ENCODE data around the gene ISG15.
"Not testable (repeated sequence)": the region's sequence is repeated elsewhere in the genome, so short reads cannot be mapped to it uniquely, and the experiment has no call there.

The ISG15 gene

DNA sequence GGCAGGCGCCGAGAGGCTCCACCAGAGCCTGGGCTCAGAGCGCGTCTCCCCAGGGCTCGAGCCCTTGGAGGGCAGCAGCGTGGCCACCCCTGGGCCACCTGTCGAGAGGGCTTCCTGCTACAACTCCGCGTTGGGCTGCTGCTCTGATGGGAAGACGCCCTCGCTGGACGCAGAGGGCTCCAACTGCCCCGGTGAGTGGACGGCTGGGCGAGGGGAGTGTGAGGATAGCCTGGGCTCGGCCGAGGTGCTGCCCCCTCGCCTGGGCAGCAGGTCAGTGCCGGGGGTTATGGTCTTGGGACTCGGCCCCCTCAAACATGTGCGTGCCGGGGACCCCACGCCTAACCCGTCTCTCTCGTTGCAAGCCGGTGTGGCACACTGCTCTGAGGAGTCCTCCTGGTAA lies 33.5 kb downstream of the ISG15 start:
- no peak for DNase-seq (ENCODE audit: low spot score)

DNA sequence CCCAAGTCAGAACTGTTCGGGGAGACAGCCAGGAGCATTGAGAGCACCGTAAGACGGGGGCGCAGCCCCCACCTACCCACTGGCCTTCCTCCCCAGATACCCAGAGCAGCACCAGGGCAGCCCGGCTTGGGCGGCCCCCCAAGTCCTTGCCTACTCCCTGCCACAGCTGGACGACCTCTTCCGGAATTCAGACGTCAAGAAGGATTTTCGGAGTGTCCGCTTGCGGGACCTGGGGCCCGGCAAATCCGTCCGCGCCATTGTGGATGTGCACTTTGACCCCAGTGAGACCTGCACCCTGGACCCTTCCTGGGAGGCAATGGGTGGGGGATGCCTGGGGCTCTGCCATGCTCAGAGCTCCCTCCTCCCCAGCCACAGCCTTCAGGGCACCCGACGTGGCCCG lies 34.1 kb downstream of the ISG15 start:
- no peak for DNase-seq (ENCODE audit: low spot score)

- DNase-seq (ENCODE audit: low spot score), result no peak
These were observed 34.7 kb downstream of the ISG15 start for GRCh38 chr1:1047963-1048362.

- no peak for DNase-seq (ENCODE audit: low spot score)
These were observed 35.5 kb downstream of the ISG15 start for GRCh38 chr1:1048765-1049164.

DNA sequence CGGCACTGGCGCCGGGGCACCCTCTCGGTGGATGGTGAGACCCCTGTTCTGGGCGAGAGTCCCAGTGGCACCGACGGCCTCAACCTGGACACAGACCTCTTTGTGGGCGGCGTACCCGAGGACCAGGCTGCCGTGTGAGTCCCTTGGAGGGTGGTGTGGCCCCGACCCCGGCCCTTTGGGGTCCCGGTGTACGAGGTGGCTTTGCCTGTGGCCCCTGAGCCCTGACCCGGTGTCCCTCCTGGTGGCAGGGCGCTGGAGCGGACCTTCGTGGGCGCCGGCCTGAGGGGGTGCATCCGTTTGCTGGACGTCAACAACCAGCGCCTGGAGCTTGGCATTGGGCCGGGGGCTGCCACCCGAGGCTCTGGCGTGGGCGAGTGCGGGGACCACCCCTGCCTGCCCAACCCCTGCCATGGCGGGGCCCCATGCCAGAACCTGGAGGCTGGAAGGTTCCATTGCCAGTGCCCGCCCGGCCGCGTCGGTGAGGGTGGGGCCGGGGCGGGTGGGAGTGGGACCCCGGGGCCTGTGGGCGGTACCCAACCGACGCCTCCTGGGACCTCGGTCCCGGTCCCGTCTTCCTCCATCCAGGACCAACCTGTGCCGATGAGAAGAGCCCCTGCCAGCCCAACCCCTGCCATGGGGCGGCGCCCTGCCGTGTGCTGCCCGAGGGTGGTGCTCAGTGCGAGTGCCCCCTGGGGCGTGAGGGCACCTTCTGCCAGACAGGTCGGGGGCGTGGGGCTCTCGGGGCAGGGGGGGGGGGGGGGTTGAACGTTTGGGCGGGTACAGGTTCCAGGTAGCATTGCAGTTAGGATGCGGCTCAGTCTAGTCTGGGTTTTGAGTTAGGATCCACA lies 36.2 kb downstream of the ISG15 start:
- no peak for DNase-seq (ENCODE audit: low spot score)

DNA sequence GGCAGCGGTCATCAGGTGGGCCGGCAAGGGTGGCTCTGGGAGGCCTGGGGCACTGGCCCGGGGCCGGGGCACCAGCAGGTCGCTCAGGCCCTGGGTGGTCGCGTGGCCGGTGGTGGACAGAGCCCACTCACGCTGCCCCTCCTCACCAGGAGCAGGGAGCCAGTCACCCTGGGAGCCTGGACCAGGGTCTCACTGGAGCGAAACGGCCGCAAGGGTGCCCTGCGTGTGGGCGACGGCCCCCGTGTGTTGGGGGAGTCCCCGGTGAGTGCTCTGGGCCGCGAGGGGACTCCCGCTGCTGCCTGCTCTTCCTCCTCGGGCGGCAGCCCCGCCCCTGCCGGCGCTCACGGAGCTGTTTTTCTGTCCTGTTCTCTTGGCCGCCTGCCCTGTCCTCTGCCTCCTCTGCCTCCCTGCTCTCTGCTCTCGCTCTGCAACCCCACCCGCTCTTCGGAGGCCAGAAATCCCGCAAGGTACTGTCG lies 37.3 kb downstream of the ISG15 start:
- DNase-seq (ENCODE audit: low spot score), result no peak

GRCh38 chr1:1051127-1051810 lies 38.0 kb downstream of the ISG15 start:
- no peak for DNase-seq (ENCODE audit: low spot score)

DNA sequence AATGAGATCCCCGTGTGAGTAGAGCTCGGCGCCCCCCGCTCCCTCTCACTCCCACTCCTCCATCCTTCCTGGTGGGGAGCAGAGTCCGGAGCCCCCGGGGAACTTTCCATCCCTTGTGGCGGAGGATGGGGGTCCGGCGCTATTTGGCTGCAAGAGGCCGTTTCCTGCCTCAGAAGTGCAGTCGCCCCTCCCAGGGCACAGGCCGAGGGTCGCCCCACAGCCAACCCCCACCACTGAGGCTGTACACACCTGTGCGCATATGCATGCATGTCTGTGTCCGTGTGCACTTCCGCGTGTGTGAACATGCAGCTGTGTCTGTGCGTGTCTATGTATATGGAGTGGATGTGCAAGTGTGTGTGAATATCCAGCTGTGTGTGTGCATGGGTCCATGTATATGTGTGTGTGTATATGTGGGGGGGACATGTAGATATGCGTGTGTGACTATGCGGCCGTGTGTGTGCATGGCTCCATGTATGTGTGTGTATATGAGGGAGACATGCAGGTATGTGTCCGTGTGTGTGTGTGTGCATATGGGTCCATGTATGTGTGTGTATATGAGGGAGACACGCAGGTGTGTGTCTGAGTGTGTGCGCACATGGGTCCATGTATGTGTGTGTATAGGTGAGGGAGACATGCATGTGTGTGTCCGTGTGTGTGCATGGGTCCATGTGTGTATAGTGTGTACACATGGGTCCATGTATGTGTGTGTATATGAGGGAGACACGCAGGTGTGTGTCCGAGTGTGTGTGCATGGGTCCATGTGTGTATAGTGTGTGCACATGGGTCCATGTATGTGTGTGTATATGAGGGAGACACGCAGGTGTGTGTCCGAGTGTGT lies 38.9 kb downstream of the ISG15 start:
- DNase-seq (ENCODE audit: low spot score), result no peak

DNA sequence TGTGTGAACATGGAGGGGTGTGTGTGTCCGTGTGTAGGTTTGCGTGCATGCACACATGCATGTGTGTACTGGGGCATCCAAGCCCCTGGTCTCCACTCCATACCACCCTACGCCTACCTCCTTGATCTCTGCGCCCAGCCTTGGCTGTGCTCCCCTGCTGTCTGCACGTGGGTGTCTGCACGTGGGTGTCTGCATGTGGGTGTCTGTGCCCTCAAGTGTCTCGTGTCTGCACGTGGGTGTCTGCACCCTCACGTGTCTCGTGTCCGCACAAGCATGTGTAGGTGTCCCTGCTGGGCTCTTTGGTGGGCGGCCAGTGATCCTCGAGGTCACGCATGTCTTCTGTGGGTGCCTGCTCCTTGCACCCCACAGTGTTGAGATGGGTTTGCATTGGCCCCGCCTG lies 39.7 kb downstream of the ISG15 start:
- no peak for DNase-seq (ENCODE audit: low spot score)

GRCh38 chr1:1053682-1054081 lies 40.4 kb downstream of the ISG15 start:
- DNase-seq (ENCODE audit: low spot score), result no peak

DNA sequence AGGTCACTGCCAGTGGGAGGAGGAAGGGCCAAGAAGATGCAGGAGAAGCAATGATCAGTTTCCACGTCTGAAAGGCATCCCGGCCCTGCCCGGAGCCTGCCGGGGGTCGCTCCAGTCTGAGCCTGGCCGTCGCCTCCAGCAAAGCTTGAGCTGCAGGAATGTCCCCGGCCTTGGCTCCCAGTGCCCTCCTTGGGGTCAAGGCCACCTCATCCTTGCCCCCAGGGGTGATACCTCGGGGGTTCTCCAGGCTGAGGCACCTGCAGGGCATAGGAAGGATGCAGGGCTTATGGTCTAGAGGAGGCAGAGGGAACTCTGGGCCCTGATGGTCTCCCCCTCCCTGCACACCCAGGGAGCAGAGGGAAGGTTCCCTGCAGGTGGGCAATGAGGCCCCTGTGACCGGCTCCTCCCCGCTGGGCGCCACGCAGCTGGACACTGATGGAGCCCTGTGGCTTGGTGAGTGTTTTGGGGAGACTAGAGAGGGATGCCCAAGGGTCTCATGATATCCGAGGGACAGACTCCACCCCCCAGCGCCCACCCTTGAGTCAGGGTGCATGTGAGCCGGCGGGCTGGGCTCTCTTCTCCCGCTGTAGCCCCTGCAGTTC lies 40.9 kb downstream of the ISG15 start:
- no peak for DNase-seq (ENCODE audit: low spot score)

DNA sequence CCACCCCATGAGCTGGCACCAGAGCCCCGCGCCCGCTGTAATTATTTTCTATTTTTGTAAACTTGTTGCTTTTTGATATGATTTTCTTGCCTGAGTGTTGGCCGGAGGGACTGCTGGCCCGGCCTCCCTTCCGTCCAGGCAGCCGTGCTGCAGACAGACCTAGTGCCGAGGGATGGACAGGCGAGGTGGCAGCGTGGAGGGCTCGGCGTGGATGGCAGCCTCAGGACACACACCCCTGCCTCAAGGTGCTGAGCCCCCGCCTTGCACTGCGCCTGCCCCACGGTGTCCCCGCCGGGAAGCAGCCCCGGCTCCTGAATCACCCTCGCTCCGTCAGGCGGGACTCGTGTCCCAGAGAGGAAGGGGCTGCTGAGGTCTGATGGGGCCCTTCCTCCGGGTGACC lies 41.7 kb downstream of the ISG15 start:
- no peak for DNase-seq (ENCODE audit: low spot score)

DNA sequence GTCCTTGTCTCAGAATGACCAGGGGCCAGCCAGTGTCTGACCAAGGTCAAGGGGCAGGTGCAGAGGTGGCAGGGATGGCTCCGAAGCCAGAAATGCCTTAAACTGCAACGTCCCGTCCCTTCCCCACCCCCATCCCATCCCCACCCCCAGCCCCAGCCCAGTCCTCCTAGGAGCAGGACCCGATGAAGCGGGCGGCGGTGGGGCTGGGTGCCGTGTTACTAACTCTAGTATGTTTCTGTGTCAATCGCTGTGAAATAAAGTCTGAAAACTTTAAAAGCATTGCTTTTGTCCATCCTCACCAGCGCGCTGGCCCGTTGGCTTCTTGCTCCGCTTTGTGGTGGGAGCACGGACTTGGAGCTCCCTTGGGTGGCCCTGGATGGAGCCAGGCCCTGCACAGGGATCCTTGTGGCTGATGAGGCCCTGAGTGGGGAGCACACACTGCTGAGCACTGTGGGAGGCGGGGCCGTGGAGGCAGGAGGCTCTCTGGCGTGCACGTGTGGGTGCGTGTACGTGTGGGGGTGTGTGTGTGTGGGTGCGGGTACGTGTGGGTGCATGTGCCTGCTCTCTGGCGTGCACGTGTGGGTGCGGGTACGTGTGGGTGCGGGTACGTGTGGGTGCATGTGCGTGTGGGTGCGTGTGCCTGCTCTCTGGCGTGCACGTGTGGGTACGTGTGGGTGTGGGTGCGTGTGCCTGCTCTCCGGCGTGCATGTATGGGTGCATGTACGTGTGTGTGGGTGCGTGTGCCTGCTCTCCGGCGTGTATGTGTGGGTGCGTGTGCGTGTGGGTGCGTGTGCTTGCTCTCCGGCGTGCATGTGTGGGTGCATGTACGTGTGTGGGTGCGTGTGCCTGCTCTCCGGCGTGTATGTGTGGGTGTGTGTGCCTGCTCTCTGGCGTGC lies 42.8 kb downstream of the ISG15 start:
- no peak for DNase-seq (ENCODE audit: low spot score)

DNA sequence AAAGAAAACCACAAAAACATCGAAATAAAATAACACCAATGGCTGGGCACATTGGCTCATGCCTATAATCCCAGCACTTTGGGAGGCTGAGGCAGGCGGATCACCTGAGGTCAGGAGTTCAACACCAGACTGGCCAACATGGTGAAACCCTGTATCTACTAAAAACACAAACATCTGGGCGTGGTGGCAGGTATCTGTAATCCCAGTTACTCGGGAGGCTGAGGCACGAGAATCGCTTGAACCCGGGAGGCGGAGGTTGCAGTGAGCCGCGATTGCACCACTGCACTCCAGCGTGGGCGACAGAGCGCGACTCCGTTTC lies 44.4 kb downstream of the ISG15 start:
- DNase-seq (ENCODE audit: low spot score), result not testable (repeated sequence)

DNA sequence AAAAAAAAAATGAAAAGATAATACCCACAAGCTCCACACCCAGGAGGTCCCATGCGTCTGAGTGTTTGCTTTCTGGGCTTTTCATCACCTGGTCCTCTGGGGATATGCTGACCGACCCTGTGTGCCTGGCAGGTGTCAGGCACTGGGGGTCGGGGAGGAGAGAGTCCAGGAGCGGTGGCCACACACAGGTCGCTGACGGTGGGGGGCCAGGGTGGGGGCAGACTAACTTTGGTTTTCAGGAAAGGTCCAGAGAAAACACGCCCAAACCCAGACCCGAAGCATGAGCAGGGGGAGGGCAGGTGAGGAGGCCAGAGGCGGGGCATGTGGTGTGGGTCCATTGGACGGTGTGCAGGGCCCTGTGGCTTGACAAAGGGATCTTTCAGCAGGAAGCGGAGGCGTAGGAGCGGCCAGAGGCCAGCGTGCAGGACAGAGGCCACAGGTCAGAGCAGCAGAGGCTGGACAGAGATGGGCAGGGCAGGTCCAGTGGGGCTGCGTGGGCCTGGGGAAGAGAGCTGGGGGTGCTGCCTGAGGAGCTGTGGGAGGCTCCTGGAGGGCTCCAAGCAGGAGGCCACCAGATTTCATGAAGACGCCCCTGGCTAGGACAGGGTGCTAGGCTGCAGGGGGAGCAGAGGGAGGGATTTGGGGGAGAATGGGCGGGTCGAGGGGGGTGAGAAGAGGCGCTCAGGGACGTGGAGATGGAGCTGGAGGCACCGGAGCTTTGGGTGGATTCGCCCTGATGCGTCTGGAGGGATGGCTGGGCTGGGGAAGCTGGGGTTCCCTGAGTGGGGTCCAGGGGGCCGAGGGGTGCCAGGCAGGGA lies 45.0 kb downstream of the ISG15 start:
- DNase-seq (ENCODE audit: low spot score), result no peak

- DNase-seq (ENCODE audit: low spot score), result no peak
These were observed 45.7 kb downstream of the ISG15 start for GRCh38 chr1:1058921-1059493.

DNA sequence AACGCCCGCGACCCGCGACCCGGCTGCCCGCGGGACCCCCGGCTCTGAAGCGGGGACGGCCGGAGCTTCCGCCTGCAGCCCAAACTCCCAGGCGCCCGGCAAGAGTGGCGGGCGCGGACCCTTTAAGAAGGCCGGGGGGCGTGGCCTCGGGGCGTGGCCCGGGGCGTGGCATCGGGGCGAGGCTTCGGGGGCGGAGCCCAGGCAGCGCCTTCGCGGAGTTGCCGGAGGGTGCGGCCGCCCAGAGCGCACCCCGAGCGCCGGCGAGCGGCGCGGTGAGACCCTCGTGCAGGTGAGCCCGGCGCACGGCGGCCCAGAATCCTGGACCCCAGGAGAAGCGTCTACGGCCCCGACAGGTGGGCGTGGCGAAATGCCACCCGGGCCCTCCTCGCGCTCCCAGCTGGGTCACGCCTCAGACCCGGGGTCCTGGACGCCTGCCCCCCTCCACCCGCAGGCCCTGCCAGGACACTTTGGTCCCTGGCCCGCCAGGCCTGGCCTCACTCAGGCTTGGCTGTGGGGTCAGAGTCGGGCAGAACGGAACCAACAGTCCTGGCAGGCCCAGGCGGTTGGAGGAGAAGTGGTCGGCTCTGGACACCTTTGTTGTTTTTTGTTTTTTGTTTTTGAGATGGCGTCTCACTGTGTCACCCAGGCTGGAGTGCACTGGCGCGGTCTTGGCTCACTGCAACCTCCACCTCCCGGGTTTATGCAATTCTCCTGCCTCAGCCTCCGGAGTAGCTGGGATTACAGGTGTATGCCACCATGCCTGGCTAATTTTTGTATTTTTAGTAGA lies 46.4 kb downstream of the ISG15 start:
- peak; percentile 94 for DNase-seq (ENCODE audit: low spot score)

DNA sequence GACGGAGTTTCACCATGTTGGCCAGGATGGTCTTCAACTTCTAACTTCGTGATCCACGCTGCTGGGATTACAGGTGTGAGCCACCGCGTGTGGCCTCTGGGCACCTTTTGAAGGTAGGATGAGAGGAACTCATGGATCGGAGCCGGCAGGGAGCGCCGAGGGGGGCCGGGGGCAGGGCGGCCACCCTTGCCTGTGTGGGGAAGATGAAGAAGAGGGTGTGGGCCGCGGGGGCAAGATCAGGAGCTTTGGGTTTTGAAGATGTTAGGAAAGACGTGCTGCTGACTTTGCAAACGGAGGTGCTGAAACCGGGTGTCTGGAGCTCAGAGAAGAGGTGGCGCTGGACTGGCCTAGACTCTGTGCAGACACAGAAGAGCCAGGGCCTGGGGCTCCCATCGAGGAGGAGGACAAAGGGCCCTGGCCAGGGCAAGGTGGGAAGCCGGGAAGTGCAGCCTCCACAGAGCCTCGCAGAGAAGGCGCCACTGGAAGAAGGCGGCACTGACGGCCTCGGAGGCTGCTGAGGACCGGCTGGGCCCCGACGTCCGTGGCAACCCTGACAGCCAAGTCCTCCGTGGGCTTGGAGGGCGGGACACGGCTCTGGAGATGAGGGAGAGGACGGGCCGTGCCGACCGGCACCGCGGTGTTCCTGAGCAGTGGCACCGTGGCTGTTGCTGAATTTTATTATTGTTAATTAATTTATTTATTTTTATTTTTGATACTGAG lies 47.1 kb downstream of the ISG15 start:
- no peak for DNase-seq (ENCODE audit: low spot score)

All from germinal center (tissue), 1 donor.